ENCODE data around the gene BMS1.
"Not testable (repeated sequence)": the region's sequence is repeated elsewhere in the genome, so short reads cannot be mapped to it uniquely, and the experiment has no call there.

The BMS1 gene

GRCh38 chr10:42801135-42801534 is 18.5 kb downstream of the BMS1 start:
- no peak for DNase-seq

GRCh38 chr10:42802876-42803275 is 20.3 kb downstream of the BMS1 start:
- no peak for DNase-seq

- DNase-seq, result no peak
Observed at GRCh38 chr10:42809676-42810075, 27.1 kb downstream of the BMS1 start.

GRCh38 chr10:42812028-42812427 is 29.4 kb downstream of the BMS1 start:
- DNase-seq, result no peak

- not testable (repeated sequence) for DNase-seq
Observed at GRCh38 chr10:42813989-42814687, 31.5 kb downstream of the BMS1 start.

GRCh38 chr10:42816334-42816733 is 33.7 kb downstream of the BMS1 start:
- not testable (repeated sequence) for DNase-seq

GRCh38 chr10:42816912-42817311 is 34.3 kb downstream of the BMS1 start:
- no peak for DNase-seq

GRCh38 chr10:42817417-42817816 is 34.8 kb downstream of the BMS1 start:
- DNase-seq, result not testable (repeated sequence)

GRCh38 chr10:42826759-42827158 is 44.2 kb downstream of the BMS1 start:
- DNase-seq, result not testable (repeated sequence)

- DNase-seq, result no peak
Observed at GRCh38 chr10:42827201-42827600, 44.6 kb downstream of the BMS1 start.

GRCh38 chr10:42828391-42828790 is 45.8 kb downstream of the BMS1 start:
- DNase-seq, result not testable (repeated sequence)

GRCh38 chr10:42830237-42830636 is 47.6 kb downstream of the BMS1 start:
- no peak for DNase-seq

- DNase-seq, result no peak
Observed at GRCh38 chr10:42836096-42836495, 53.5 kb downstream of the BMS1 start.

- DNase-seq, result no peak
Observed at GRCh38 chr10:42836771-42837468, 54.3 kb downstream of the BMS1 start.

- DNase-seq, result not testable (repeated sequence)
Observed at GRCh38 chr10:42844810-42845209, 62.2 kb downstream of the BMS1 start.

GRCh38 chr10:42847261-42847660 is 64.7 kb downstream of the BMS1 start:
- not testable (repeated sequence) for DNase-seq

GRCh38 chr10:42850931-42851330 is 68.3 kb downstream of the BMS1 start:
- no peak for DNase-seq

GRCh38 chr10:42859256-42859655 is 76.7 kb downstream of the BMS1 start:
- DNase-seq, result no peak

GRCh38 chr10:42860016-42860415 is 77.4 kb downstream of the BMS1 start:
- DNase-seq, result not testable (repeated sequence)

GRCh38 chr10:42862801-42863200 is 80.2 kb downstream of the BMS1 start:
- DNase-seq, result not testable (repeated sequence)

- DNase-seq, result no peak
Observed at GRCh38 chr10:42864575-42864974, 82.0 kb downstream of the BMS1 start.

- no peak for DNase-seq
Observed at GRCh38 chr10:42865716-42866114, 83.1 kb downstream of the BMS1 start.

GRCh38 chr10:42866115-42866995 is 83.8 kb downstream of the BMS1 start:
- DNase-seq, result no peak

Measured in activated CD4-positive, alpha-beta T cell treated with anti-CD3 and anti-CD28 coated beads for 1 hour (primary cell).